SK-N-SH treated with all-trans-retinoic acid at 6 μM for 48 hours (cell line): ENCODE measurements around the gene DYNC1I1.

Experiments
- ATAC-seq: fragments of 200-7000 bp; cut with Tn5 transposase; 3 replicates; pipeline ENCODE4 v1.9.1; 2020; ENCODE audit warnings: mild to moderate bottlenecking, moderate library complexity
- ARNTL ChIP-seq: fragments of 450-650 bp; formaldehyde crosslinking; IDR thresholded peaks from 2 replicates; pipeline ENCODE4 v1.5.0; 2020; ENCODE audit warnings: low read depth, mild to moderate bottlenecking, moderate library complexity, borderline replicate concordance
- CREB5 ChIP-seq: fragments of 250-450 bp; sonication (Bioruptor Pico); IDR thresholded peaks from 2 replicates; pipeline ENCODE4 v1.5.1; 2020; ENCODE audit warnings: low read depth, mild to moderate bottlenecking, moderate library complexity
- CSDC2 ChIP-seq: fragments of 250-450 bp; sonication (Bioruptor Pico); IDR thresholded peaks from 2 replicates; pipeline ENCODE4 v1.5.0; 2020; ENCODE audit warnings: mild to moderate bottlenecking, moderate library complexity
- ESRRG ChIP-seq: fragments of 250-450 bp; sonication (Bioruptor Pico); IDR thresholded peaks from 2 replicates; pipeline ENCODE4 v1.6.1; 2021; ENCODE audit warnings: mild to moderate bottlenecking
- GLIS3 ChIP-seq: fragments of 250-450 bp; sonication (Bioruptor Pico); IDR thresholded peaks from 2 replicates; pipeline ENCODE4 v1.5.0; 2020; ENCODE audit warnings: mild to moderate bottlenecking, moderate library complexity
- OSR1 ChIP-seq: fragments of 250-450 bp; sonication (Bioruptor Pico); IDR thresholded peaks from 2 replicates; pipeline ENCODE4 v1.8.0; 2022; ENCODE audit warnings: moderate library complexity, mild to moderate bottlenecking, inconsistent platforms
- PATZ1 ChIP-seq: fragments of 250-450 bp; sonication (Bioruptor Pico); IDR thresholded peaks from 2 replicates; pipeline ENCODE4 v1.8.0; 2020; ENCODE audit warnings: mild to moderate bottlenecking, moderate library complexity, borderline replicate concordance
- POU6F1 ChIP-seq: fragments of 250-450 bp; sonication (Bioruptor Pico); IDR thresholded peaks from 2 replicates; pipeline ENCODE4 v1.8.0; 2021; ENCODE audit warnings: low read depth, mild to moderate bottlenecking, moderate library complexity, borderline replicate concordance
- PPARA ChIP-seq: fragments of 250-450 bp; sonication (Bioruptor Pico); IDR thresholded peaks from 2 replicates; pipeline ENCODE4 v1.5.0; 2020; ENCODE audit warnings: mild to moderate bottlenecking, borderline replicate concordance
- RARB ChIP-seq: fragments of 250-450 bp; sonication (Bioruptor Pico); IDR thresholded peaks from 2 replicates; pipeline ENCODE4 v1.8.0; 2021; ENCODE audit warnings: mild to moderate bottlenecking, moderate library complexity
- SNAI2 ChIP-seq: fragments of 250-450 bp; sonication (Bioruptor Pico); IDR thresholded peaks from 2 replicates; pipeline ENCODE4 v1.5.0; 2020; ENCODE audit warnings: mild to moderate bottlenecking, moderate library complexity
- TCF4 ChIP-seq: fragments of 250-450 bp; sonication (Bioruptor Pico); IDR thresholded peaks from 2 replicates; pipeline ENCODE4 v1.8.0; 2021; ENCODE audit warnings: mild to moderate bottlenecking, moderate library complexity, borderline replicate concordance
- TOX ChIP-seq: fragments of 250-450 bp; sonication (Bioruptor Pico); IDR thresholded peaks from 2 replicates; pipeline ENCODE4 v1.8.0; 2021; ENCODE audit warnings: mild to moderate bottlenecking, moderate library complexity, borderline replicate concordance
- ZC3H10 ChIP-seq: fragments of 250-450 bp; sonication (Bioruptor Pico); IDR thresholded peaks from 2 replicates; pipeline ENCODE4 v1.5.1; 2021; ENCODE audit warnings: mild to moderate bottlenecking, moderate library complexity
- ZFP3 ChIP-seq: fragments of 250-450 bp; sonication (Bioruptor Pico); IDR thresholded peaks from 2 replicates; pipeline ENCODE4 v1.5.0; 2020; ENCODE audit warnings: mild to moderate bottlenecking, moderate library complexity
- ZNF565 ChIP-seq: fragments of 450-650 bp; formaldehyde crosslinking; conservative IDR thresholded peaks from 2 replicates; pipeline ENCODE4 v1.5.0; 2020; ENCODE audit warnings: low read depth, mild to moderate bottlenecking, moderate library complexity
- ZNF70 ChIP-seq: fragments of 450-650 bp; formaldehyde crosslinking; IDR thresholded peaks from 2 replicates; pipeline ENCODE4 v1.5.0; 2020; ENCODE audit warnings: mild to moderate bottlenecking, moderate library complexity
- TF ChIP-seq, protein P1 (sequence below): fragments of 250-450 bp; sonication (Bioruptor Pico); IDR thresholded peaks from 2 replicates; pipeline ENCODE4 v1.5.0; 2020; ENCODE audit warnings: mild to moderate bottlenecking, moderate library complexity

The DYNC1I1 gene

GRCh38 chr7:96114190-96114589 is 341.8 kb downstream of the DYNC1I1 start (continued):
- TF ChIP-seq POU6F1 = no peak
- TF ChIP-seq SNAI2 (CRISPR knock-in tag) = no peak

DNA sequence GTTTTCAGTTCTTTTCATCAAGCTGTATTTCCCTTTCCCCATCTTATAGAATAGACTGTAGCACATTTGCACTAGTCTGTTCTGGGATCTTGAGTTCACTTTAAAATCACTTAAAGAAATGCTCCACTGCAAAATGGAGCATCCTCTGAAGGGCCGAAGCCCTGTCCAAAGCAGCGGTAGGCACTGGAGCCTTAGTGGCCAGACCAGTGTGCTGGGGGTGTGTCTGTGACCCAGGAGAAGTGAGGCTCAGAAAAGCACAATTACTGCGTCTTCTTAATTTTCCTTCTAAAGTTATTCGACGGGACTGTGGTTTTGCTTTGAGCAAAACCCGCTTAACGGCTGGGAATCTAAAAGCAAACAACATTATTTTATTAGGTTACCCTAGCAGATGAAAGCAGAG is 343.8 kb downstream of the DYNC1I1 start:
- no peak for ATAC-seq
- TF ChIP-seq ZNF70 = no peak
- no peak for TF ChIP-seq TOX (CRISPR knock-in tag)
- TF ChIP-seq, protein P1, sequence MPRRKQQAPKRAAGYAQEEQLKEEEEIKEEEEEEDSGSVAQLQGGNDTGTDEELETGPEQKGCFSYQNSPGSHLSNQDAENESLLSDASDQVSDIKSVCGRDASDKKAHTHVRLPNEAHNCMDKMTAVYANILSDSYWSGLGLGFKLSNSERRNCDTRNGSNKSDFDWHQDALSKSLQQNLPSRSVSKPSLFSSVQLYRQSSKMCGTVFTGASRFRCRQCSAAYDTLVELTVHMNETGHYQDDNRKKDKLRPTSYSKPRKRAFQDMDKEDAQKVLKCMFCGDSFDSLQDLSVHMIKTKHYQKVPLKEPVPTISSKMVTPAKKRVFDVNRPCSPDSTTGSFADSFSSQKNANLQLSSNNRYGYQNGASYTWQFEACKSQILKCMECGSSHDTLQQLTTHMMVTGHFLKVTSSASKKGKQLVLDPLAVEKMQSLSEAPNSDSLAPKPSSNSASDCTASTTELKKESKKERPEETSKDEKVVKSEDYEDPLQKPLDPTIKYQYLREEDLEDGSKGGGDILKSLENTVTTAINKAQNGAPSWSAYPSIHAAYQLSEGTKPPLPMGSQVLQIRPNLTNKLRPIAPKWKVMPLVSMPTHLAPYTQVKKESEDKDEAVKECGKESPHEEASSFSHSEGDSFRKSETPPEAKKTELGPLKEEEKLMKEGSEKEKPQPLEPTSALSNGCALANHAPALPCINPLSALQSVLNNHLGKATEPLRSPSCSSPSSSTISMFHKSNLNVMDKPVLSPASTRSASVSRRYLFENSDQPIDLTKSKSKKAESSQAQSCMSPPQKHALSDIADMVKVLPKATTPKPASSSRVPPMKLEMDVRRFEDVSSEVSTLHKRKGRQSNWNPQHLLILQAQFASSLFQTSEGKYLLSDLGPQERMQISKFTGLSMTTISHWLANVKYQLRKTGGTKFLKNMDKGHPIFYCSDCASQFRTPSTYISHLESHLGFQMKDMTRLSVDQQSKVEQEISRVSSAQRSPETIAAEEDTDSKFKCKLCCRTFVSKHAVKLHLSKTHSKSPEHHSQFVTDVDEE (CRISPR knock-in tag) = no peak
- no peak for TF ChIP-seq PPARA (CRISPR knock-in tag)
- TF ChIP-seq CSDC2 (CRISPR knock-in tag) = no peak
- no peak for TF ChIP-seq SNAI2 (CRISPR knock-in tag)
- no peak for TF ChIP-seq RARB
- no peak for TF ChIP-seq ESRRG
- TF ChIP-seq OSR1 (CRISPR knock-in tag) = no peak
- TF ChIP-seq ARNTL = no peak
- no peak for TF ChIP-seq GLIS3 (CRISPR knock-in tag)
- TF ChIP-seq ZNF565 (CRISPR knock-in tag) = no peak
- no peak for TF ChIP-seq ZFP3 (CRISPR knock-in tag)
- TF ChIP-seq CREB5 (CRISPR knock-in tag) = no peak

DNA sequence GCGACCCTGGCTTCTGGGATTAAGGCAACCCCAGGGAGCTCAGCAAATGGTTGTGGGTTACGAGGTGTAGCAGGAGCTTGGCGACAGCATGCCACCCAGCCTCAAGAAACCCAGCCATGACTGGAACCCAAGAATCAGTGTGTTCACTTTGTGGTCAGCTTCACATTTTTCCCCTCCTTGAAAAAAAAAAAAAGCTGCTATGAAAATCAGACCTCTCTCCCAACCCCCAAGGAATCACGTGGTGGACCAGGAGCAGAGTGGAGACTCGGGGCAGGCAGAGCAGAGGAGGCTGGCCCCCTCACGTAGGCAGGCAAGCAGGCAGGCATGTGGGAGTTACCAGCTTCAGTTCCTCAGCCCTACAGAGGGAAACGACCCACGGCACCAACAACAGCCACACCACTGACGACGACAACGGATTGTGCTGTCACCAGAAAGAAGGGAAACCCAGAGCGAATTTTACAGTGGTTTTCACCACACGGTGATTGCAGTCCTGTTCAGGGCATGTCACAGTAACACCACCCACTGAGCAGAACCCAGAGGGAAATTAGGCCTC is 346.2 kb downstream of the DYNC1I1 start:
- no peak; the same call in 2 of the 3 replicates for ATAC-seq
- no peak for TF ChIP-seq RARB
- no peak for TF ChIP-seq PPARA (CRISPR knock-in tag)
- TF ChIP-seq, protein P1 (CRISPR knock-in tag) = no peak
- no peak for TF ChIP-seq SNAI2 (CRISPR knock-in tag)
- TF ChIP-seq ZC3H10 (CRISPR knock-in tag) = no peak
- no peak for TF ChIP-seq PATZ1 (CRISPR knock-in tag)
- no peak for TF ChIP-seq TOX (CRISPR knock-in tag)
- no peak for TF ChIP-seq TCF4 (CRISPR knock-in tag)
- no peak for TF ChIP-seq CSDC2 (CRISPR knock-in tag)
- TF ChIP-seq POU6F1 = no peak
- no peak for TF ChIP-seq ZNF565 (CRISPR knock-in tag)
- TF ChIP-seq, all 23 proteins: peak for 0
